GM12878 (cell line): ENCODE measurements around the gene CDCP1. TPM values are rescaled to one million over a fixed set of nuclear protein-coding genes. Genes with fewer than 3 reads are reported as not detected.

Experiments
- ATAC-seq: fragments of 200-7000 bp; cut with Tn5 transposase; 3 replicates; pipeline ENCODE4 v1.9.1; 2020; ENCODE audit warnings: mild to moderate bottlenecking, moderate library complexity
- BruUV-seq: library from RNA; stranded (reverse); fragments of 400-500 nt; replicated peaks from 2 replicates; lab custom pipeline; 2021; lab: Mats Ljungman, UMichigan
- CTCF ChIA-PET: fragments of 300-600 bp; sonication (Branson Sonifier 250); formaldehyde crosslinking; extraction: SDS; loops from one replicate; lab custom pipeline; 2021; ENCODE audit warnings: inconsistent platforms; lab: Yijun Ruan, JAX
- POLR2A ChIA-PET: fragments of 350-600 bp; formaldehyde crosslinking; extraction: SDS; loops from one replicate; lab custom pipeline; 2021; ENCODE audit warnings: inconsistent platforms; lab: Charles Lee
- RAD21 ChIA-PET: fragments of 300-600 bp; sonication (Branson Sonifier 250); formaldehyde crosslinking; loops from one replicate; lab custom pipeline; 2023; ENCODE audit warnings: antibody characterized with exemption; ENCODE audit not compliant: unreplicated experiment; lab: Charles Lee
- SMC1A ChIA-PET: fragments of 300-600 bp; sonication (Branson Sonifier 250); formaldehyde crosslinking; loops from one replicate; lab custom pipeline; 2023; ENCODE audit not compliant: unreplicated experiment, uncharacterized antibody; lab: Charles Lee
- DNase-seq: peaks from one replicate; pipeline ENCODE4 v3.0.0-alpha.2; 2011; ENCODE audit warnings: low read depth, low spot score
- FAIRE-seq: peaks from 3 replicates; lab custom pipeline; 2011; peaks lifted over from hg19 to GRCh38; lab: Jason Lieb, UNC
- H2AFZ ChIP-seq: 2 replicates; pipeline ENCODE4 v1.6.0; 2011; ENCODE audit warnings: low read depth, low read length, control low read depth; ENCODE audit not compliant: control insufficient read depth
- H3K27ac ChIP-seq: 2 replicates; pipeline ENCODE4 v1.5.1; 2011; ENCODE audit warnings: control low read depth; ENCODE audit not compliant: control insufficient read depth, insufficient read depth
- H3K27me3 ChIP-seq, 2 experiments: replicated peaks in 1 of 2; 2 replicates each; pipeline versions ENCODE4 v1.6.0 to v1.6.1; 2011; ENCODE audit warnings: low read length in 1 of 2; ENCODE audit not compliant: control insufficient read depth in 2 of 2, insufficient read depth in 2 of 2
- H3K36me3 ChIP-seq, 2 experiments: 2 replicates each; pipeline ENCODE4 v1.5.1; 2011; ENCODE audit warnings: low read length in 1 of 2; ENCODE audit not compliant: control insufficient read depth in 2 of 2, insufficient read depth in 2 of 2
- H3K4me1 ChIP-seq: 2 replicates; pipeline ENCODE4 v1.6.1; 2011; ENCODE audit warnings: mild to moderate bottlenecking, low read length, moderate library complexity, mixed read lengths; ENCODE audit not compliant: control insufficient read depth, insufficient read depth
- H3K4me2 ChIP-seq: 2 replicates; pipeline ENCODE4 v1.6.0; 2011; ENCODE audit warnings: control low read depth; ENCODE audit not compliant: control insufficient read depth, insufficient read depth
- H3K4me3 ChIP-seq: fragments of 200-600 bp; sonication (generic); 2 replicates; pipeline ENCODE4 v1.5.1; 2016
- H3K79me2 ChIP-seq: 2 replicates; pipeline ENCODE4 v1.6.0; 2011; ENCODE audit warnings: low read length; ENCODE audit not compliant: control insufficient read depth, insufficient read depth
- H3K9ac ChIP-seq: 2 replicates; pipeline ENCODE4 v1.8.0; 2011; ENCODE audit warnings: low read length, control low read depth, mixed read lengths; ENCODE audit not compliant: control insufficient read depth, insufficient read depth
- H3K9me3 ChIP-seq: replicated peaks from 3 replicates; pipeline ENCODE4 v1.5.1; 2011; ENCODE audit warnings: mild to moderate bottlenecking, low read length; ENCODE audit not compliant: control insufficient read depth, insufficient read depth
- H4K20me1 ChIP-seq: 2 replicates; pipeline ENCODE4 v1.6.0; 2011; ENCODE audit not compliant: control insufficient read depth, insufficient read depth
- ATF3 ChIP-seq: IDR thresholded peaks from 2 replicates; pipeline ENCODE4 v1.6.1; 2011; ENCODE audit warnings: low read depth, mild to moderate bottlenecking, low read length, moderate library complexity, borderline replicate concordance; ENCODE audit errors: extremely low read depth
- ATF7 ChIP-seq: fragments of 450-650 bp; IDR thresholded peaks from 2 replicates; pipeline ENCODE4 v1.6.1; 2016; ENCODE audit warnings: low read depth, mild to moderate bottlenecking
- CEBPZ ChIP-seq: fragments of 150-350 bp; IDR thresholded peaks from 2 replicates; pipeline ENCODE4 v1.6.1; 2016; ENCODE audit warnings: low read depth, low read length
- IKZF1 ChIP-seq: fragments of 450-650 bp; conservative IDR thresholded peaks from 2 replicates; pipeline ENCODE4 v1.6.1; 2017; ENCODE audit warnings: antibody characterized with exemption, mild to moderate bottlenecking
- MTA2 ChIP-seq: fragments of 450-650 bp; IDR thresholded peaks from 2 replicates; pipeline ENCODE4 v1.6.1; 2016; ENCODE audit warnings: low read depth, mild to moderate bottlenecking, moderate library complexity
- PAX5 ChIP-seq: IDR thresholded peaks from 2 replicates; pipeline ENCODE4 v1.6.1; 2011; ENCODE audit warnings: low read depth, low read length, borderline replicate concordance
- PML ChIP-seq: IDR thresholded peaks from 2 replicates; pipeline ENCODE4 v1.6.1; 2012; ENCODE audit warnings: low read length, inconsistent platforms
- ZNF217 ChIP-seq: fragments of 450-650 bp; IDR thresholded peaks from 2 replicates; pipeline ENCODE4 v1.6.1; 2017; ENCODE audit warnings: antibody characterized with exemption, mild to moderate bottlenecking
- ZNF592 ChIP-seq: fragments of 450-650 bp; IDR thresholded peaks from 2 replicates; pipeline ENCODE4 v1.6.1; 2017; ENCODE audit warnings: mild to moderate bottlenecking, moderate library complexity
- ZNF687 ChIP-seq: fragments of 450-650 bp; IDR thresholded peaks from 2 replicates; pipeline ENCODE4 v1.6.1; 2017; ENCODE audit warnings: mild to moderate bottlenecking, moderate library complexity
- WGBS: methylation state at CpG from one replicate; pipeline ENCODE4 v1.1.6; 2016; ENCODE audit warnings: low lambda C conversion rate; ENCODE audit not compliant: insufficient replicate concordance, insufficient coverage; ENCODE audit errors: missing lambda C conversion rate; 5-methylcytosine and 5-hydroxymethylcytosine counted together
- in situ Hi-C: fragments of 300-500 bp; cut with MboI; formaldehyde crosslinking; loops from 9 replicates; pipeline ENCODE4 v1.14.3; 2018; ENCODE audit warnings: mixed read lengths
- intact Hi-C: fragments of 100-400 bp; cut with micrococcal nuclease; formaldehyde crosslinking; loops from one replicate; pipeline ENCODE4 v1.14.2; 2022; ENCODE audit not compliant: unreplicated experiment
- polyA plus RNA-seq, 11 experiments: library from polyadenylated mRNA; depleted of rRNA in 4 of 11; unstranded in 6 of 11; stranded (reverse) in 5 of 11; fragments of >200 nt; fragmentation: Nextera tagmentation in 4 of 11; fragmentation: Illumina TruSeq in 1 of 11; extraction: Ambion mirVana in 4 of 11; extraction: Trizol in 1 of 11; gene quantifications; 1 replicate in 1 of 11; 2 replicates in 10 of 11; pipeline versions ENCODE4 v1.2.1 to v1.2.3, GENCODE V29; 2011 to 2016; ENCODE audit warnings: inconsistent platforms in 2 of 11, missing spikeins in 2 of 11, low read depth in 1 of 11
- total RNA-seq, 4 experiments: library from RNA; depleted of rRNA in 3 of 4; stranded (reverse); fragments of >200 nt in 3 of 4; fragmentation: Illumina TruSeq in 1 of 4; extraction: Trizol in 1 of 4; gene quantifications; 2 replicates each; pipeline versions ENCODE4 v1.2.1 to v1.2.3, GENCODE V29; 2013 to 2021

Gene CDCP1
- total and polyA plus RNA-seq, 10 of the 15 experiments (the other 5 are each of a cell fraction or from before 2014, with no cell fraction given): 0.35 to 2.2 (median 0.86) TPM

- SMC1A ChIA-PET: interaction anchor here (0.6 to 3.0 kb wide), 5 partner anchors 9 to 146 kb away, joined by 3 to 13 read pairs (median 8); no protein-coding TSS in a partner anchor
- no peak overlapping the region for H3K9ac ChIP-seq
- no peaks in the 10 kb centered on the region for H3K27me3 ChIP-seq
- BruUV-seq: no TSS peak
- intact Hi-C loops (no loop called here), in situ Hi-C loops (no loop called here)
- no peaks in the 10 kb centered on the region for H3K9me3 ChIP-seq
- H3K79me2 ChIP-seq: no peaks in the 10 kb centered on the region
- no peak overlapping the region for H3K27ac ChIP-seq
- DNase-seq (no peak), ATAC-seq (peak; percentile 52), FAIRE-seq (peak; percentile 23)
- POLR2A ChIA-PET: no interaction called here
- no peak overlapping the region for H3K4me2 ChIP-seq
- H2AFZ ChIP-seq: no peak overlapping the region
- no peak overlapping the region for H3K4me3 ChIP-seq
- RAD21 ChIA-PET: interaction anchor here (0.9 to 1.7 kb wide), 3 partner anchors 9 to 45 kb away, joined by 3 to 5 read pairs (median 4); no protein-coding TSS in a partner anchor
- H4K20me1 ChIP-seq: no peaks in the 10 kb centered on the region
- no peaks in the 10 kb centered on the region for H3K36me3 ChIP-seq
- CTCF ChIA-PET: interaction anchor here (0.7 to 1.3 kb wide), 6 partner anchors 9 to 146 kb away, joined by 3 to 6 read pairs (median 4); no protein-coding TSS in a partner anchor
- H3K4me1 ChIP-seq: no peaks in the 10 kb centered on the region
- WGBS: 22% methylated on average over 12 of the region's 12 CpGs
- TF ChIP-seq ATF3 (no peak), CEBPZ (no peak), ZNF592 (peak; percentile 97), ATF7 (peak; percentile 28; the same call in 1 of the 2 replicates), PAX5 (no peak), ZNF217 (no peak), PML (no peak), ZNF687 (peak; percentile 95), MTA2 (peak; percentile 72; the same call in 1 of the 2 replicates), IKZF1 (peak; percentile 42)
Measured at GRCh38 chr3:45064512-45065372, 81.4 kb downstream of the CDCP1 start.
